Calu3 (cell line): ENCODE measurements around the gene FOXK1. TPM values are rescaled to one million over a fixed set of nuclear protein-coding genes. Genes with fewer than 3 reads are reported as not detected.

Source experiments
- BruUV-seq: library from RNA; stranded (reverse); fragments of 400-500 nt; replicated peaks from 2 replicates; lab custom pipeline; 2021; lab: Mats Ljungman, UMichigan
- CTCF ChIA-PET: fragments of 300-600 bp; sonication (Branson Sonifier 250); formaldehyde crosslinking; loops from one replicate; lab custom pipeline; 2022; ENCODE audit warnings: antibody characterized with exemption; lab: Charles Lee
- DNase-seq: peaks from one replicate; pipeline ENCODE4 v3.0.0; 2022
- H3K27ac Mint-ChIP-seq: one replicate; pipeline ENCODE4 v1.8.0; 2022; ENCODE audit warnings: mixed read lengths; ENCODE audit not compliant: unreplicated experiment
- H3K27me3 Mint-ChIP-seq: one replicate; pipeline ENCODE4 v1.8.0; 2022; ENCODE audit warnings: mixed read lengths; ENCODE audit not compliant: unreplicated experiment
- H3K36me3 Mint-ChIP-seq: one replicate; pipeline ENCODE4 v1.8.0; 2022; ENCODE audit warnings: mild to moderate bottlenecking, moderate library complexity, mixed read lengths; ENCODE audit not compliant: insufficient read depth, unreplicated experiment
- H3K4me1 Mint-ChIP-seq: one replicate; pipeline ENCODE4 v1.8.0; 2022; ENCODE audit warnings: mild to moderate bottlenecking, low read depth, mixed read lengths; ENCODE audit not compliant: unreplicated experiment
- H3K4me3 Mint-ChIP-seq: one replicate; pipeline ENCODE4 v1.8.0; 2022; ENCODE audit warnings: mild to moderate bottlenecking, low read depth, moderate library complexity, mixed read lengths; ENCODE audit not compliant: unreplicated experiment
- H3K9me3 Mint-ChIP-seq: one replicate; pipeline ENCODE4 v1.8.0; 2022; ENCODE audit warnings: low read depth, mixed read lengths; ENCODE audit not compliant: unreplicated experiment
- CTCF ChIP-seq: fragments of 200-600 bp; IDR thresholded peaks from one replicate; pipeline ENCODE4 v1.8.0; 2022; ENCODE audit warnings: antibody characterized with exemption; ENCODE audit not compliant: unreplicated experiment
- intact Hi-C: fragments of 100-400 bp; cut with micrococcal nuclease; formaldehyde crosslinking; loops from one replicate; pipeline ENCODE4 v1.10.0; 2022; ENCODE audit not compliant: unreplicated experiment
- total RNA-seq: library from RNA; stranded (reverse); gene quantifications from 2 replicates; pipeline ENCODE4 v1.2.3, GENCODE V29; 2022

Gene FOXK1
- total RNA-seq, 1 experiment from 2014 or later, result 65.9 TPM

- CTCF ChIA-PET, result interaction anchor here (0.7 kb wide), 1 partner anchor 118 kb away, joined by 3 read pairs; no protein-coding TSS in a partner anchor
- Mint-ChIP-seq H3K9me3 (no peaks in the 10 kb centered on the region), H3K4me3 (no peak overlapping the region), H3K4me1 (no peaks in the 10 kb centered on the region), H3K27me3 (no peaks in the 10 kb centered on the region), H3K36me3 (peaks cover 71% of the 10 kb centered on the region), H3K27ac (no peak overlapping the region)
- no peak for DNase-seq
- BruUV-seq, result no TSS peak
- intact Hi-C loops, result loop anchor here (10.0 kb wide), 1 partner anchor 144 kb away; no protein-coding TSS in a partner anchor
- TF ChIP-seq CTCF, result no peak
Measured at GRCh38 chr7:4759211-4759610, 77.1 kb downstream of the FOXK1 start.

- no peaks in the 10 kb centered on the region for H3K9me3 Mint-ChIP-seq
- no peak for TF ChIP-seq CTCF
- no peak for DNase-seq
- H3K4me1 Mint-ChIP-seq, result no peaks in the 10 kb centered on the region
- CTCF ChIA-PET, result interaction anchor here (0.6 kb wide), 2 partner anchors 28 to 130 kb away, joined by 3 read pairs; no protein-coding TSS in a partner anchor
- H3K27ac Mint-ChIP-seq, result no peak overlapping the region
- H3K4me3 Mint-ChIP-seq, result no peak overlapping the region
- no peaks in the 10 kb centered on the region for H3K27me3 Mint-ChIP-seq
- no TSS peak for BruUV-seq
- H3K36me3 Mint-ChIP-seq, result peaks cover 79% of the 10 kb centered on the region
- intact Hi-C loops, result no loop called here
Measured at GRCh38 chr7:4760952-4761351, 78.9 kb downstream of the FOXK1 start.

GRCh38 chr7:4762121-4763055 is 80.3 kb downstream of the FOXK1 start:
- Mint-ChIP-seq H3K27me3 (no peaks in the 10 kb centered on the region), H3K9me3 (no peaks in the 10 kb centered on the region), H3K27ac (no peak overlapping the region), H3K36me3 (peaks cover 77% of the 10 kb centered on the region), H3K4me3 (no peak overlapping the region), H3K4me1 (no peaks in the 10 kb centered on the region)
- no peak for DNase-seq
- no TSS peak for BruUV-seq
- intact Hi-C loops, result no loop called here
- no peak for TF ChIP-seq CTCF
- CTCF ChIA-PET, result interaction anchor here (0.6 kb wide), 2 partner anchors 517 to 1599 kb away, joined by 3 to 5 read pairs; no protein-coding TSS in a partner anchor

- no peak overlapping the region for H3K4me3 Mint-ChIP-seq
- no peaks in the 10 kb centered on the region for H3K4me1 Mint-ChIP-seq
- no TSS peak for BruUV-seq
- no peak overlapping the region for H3K27ac Mint-ChIP-seq
- intact Hi-C loops, result no loop called here
- DNase-seq, result no peak
- H3K27me3 Mint-ChIP-seq, result no peaks in the 10 kb centered on the region
- TF ChIP-seq CTCF, result no peak
- H3K36me3 Mint-ChIP-seq, result peaks cover 77% of the 10 kb centered on the region
- CTCF ChIA-PET, result interaction anchor here (0.6 kb wide), 1 partner anchor 517 kb away, joined by 3 read pairs; no protein-coding TSS in a partner anchor
- H3K9me3 Mint-ChIP-seq, result no peaks in the 10 kb centered on the region
Measured at GRCh38 chr7:4763091-4763793, 81.1 kb downstream of the FOXK1 start.
